Bronchus fibroblast of lung (primary cell): ENCODE measurements around the gene VSTM4. TPM values are rescaled to one million over a fixed set of nuclear protein-coding genes. Genes with fewer than 3 reads are reported as not detected.

Experiments used
- total RNA-seq: library from RNA; depleted of rRNA; stranded (reverse); fragments of >200 nt; gene quantifications from 2 replicates; pipeline ENCODE4 v1.2.3, GENCODE V29; 2015

The VSTM4 gene, protein sequence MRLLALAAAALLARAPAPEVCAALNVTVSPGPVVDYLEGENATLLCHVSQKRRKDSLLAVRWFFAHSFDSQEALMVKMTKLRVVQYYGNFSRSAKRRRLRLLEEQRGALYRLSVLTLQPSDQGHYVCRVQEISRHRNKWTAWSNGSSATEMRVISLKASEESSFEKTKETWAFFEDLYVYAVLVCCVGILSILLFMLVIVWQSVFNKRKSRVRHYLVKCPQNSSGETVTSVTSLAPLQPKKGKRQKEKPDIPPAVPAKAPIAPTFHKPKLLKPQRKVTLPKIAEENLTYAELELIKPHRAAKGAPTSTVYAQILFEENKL
- total RNA-seq = 0.34 and 0.74 TPM in 2 replicates

DNA sequence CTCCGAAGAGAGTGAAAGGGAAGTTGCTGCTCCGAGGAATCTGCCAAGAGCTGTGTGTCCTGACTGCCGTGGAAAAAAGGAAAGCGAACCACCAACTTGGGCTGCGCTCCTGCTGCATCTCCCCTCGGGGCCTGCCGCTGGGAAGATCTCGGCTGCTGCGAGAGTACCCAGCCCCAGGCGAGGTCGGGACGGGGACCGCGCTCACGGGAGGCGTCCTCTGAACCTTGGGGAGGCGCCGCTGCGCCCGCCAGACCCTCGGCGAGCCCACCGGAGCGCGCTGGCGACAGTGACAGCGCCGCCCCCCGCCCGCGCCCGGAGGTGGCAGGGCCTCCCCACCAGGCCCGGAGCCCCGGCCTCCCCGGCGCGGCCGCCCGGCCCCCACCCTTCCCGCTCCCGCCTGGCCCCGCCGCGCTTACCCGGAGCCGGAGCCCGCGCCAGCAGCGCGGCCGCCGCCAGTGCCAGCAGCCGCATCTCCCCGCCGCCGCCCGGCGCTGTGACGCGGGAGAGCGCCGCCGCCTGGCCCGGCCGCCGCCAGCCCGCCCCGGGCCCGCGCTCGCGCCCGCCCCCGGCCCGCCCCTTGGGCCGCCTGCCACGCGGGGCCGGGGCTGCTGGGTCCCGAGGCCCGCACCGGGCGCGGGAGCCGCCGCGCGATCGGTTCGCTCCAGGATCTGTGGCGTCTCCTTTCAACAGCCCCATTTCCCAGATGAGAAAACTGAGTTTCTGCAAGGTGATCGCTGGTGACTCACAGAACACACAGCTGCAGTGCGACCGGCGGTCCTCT, at the start of gene VSTM4:
TSS of gene VSTM4 (minus strand) at position 508 of the 781 bp plus-strand sequence. CDS start at position 471, 37 bp downstream.

DNA sequence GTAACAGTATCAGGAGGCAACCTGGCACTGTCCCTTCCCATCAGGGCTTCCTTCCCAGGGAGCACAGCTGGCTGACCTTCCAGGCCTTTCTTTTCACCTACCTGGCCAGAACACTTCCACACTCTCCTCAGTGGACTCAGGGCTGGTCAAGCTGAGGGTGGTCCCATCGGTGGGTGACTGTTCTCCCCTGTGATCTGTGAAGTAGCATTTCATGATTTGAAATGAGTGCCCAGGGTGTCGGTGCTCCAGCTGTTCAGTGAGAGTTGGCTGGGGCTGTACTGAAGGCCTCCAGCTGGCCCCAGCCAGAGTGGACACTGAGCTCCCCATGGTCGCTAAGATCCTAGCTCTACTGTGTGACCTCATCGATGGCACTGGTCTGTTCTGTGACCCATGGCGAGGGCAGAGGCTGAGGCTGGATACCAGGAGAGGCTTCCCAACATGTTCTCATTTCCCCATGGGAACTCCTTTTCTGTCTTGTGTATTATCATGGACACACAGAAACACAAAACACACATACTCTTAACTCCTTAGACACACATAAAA, 18.5 kb upstream of the VSTM4 start, which contains the start of gene FAM170B:
TSS of gene FAM170B (minus strand) at position 316 of the 543 bp plus-strand sequence. CDS start at position 213, 103 bp downstream.

Other genes starting within 250 kb of the VSTM4 start
- 0.15 TPM in 1 of 2 replicates, not detected in the other for gene LRRC18, start 175.7 kb downstream of the VSTM4 start, total RNA-seq
- gene FAM170B, start 18.5 kb upstream of the VSTM4 start, total RNA-seq = not detected in 2 replicates
- not detected in 2 replicates for gene TMEM273, start 72.9 kb upstream of the VSTM4 start, total RNA-seq
- gene C10orf71, start 183.6 kb upstream of the VSTM4 start, total RNA-seq = not detected in 2 replicates